SH-SY5Y (cell line): ENCODE data around the gene ITIH1.

ENCODE experiments used
- GATA2 ChIP-seq: IDR thresholded peaks from 2 replicates; pipeline ENCODE4 v1.6.1; 2011; ENCODE audit warnings: mild to moderate bottlenecking, low read depth, low read length
- GATA3 ChIP-seq: IDR thresholded peaks from 2 replicates; pipeline ENCODE4 v1.6.1; 2011; ENCODE audit warnings: low read depth, mild to moderate bottlenecking, low read length, moderate library complexity

ITIH1 gene

GRCh38 chr3:52810923-52811322, 33.5 kb downstream of the ITIH1 start:
- TF ChIP-seq GATA3 = no peak
- no peak for TF ChIP-seq GATA2

GRCh38 chr3:52811452-52812011, 34.1 kb downstream of the ITIH1 start:
- TF ChIP-seq GATA2 (no peak), GATA3 (no peak)

- TF ChIP-seq GATA3 = no peak
- no peak for TF ChIP-seq GATA2
Observed at GRCh38 chr3:52813810-52814209, 36.4 kb downstream of the ITIH1 start.

GRCh38 chr3:52816199-52816598, 38.8 kb downstream of the ITIH1 start:
- TF ChIP-seq GATA2 = no peak
- no peak for TF ChIP-seq GATA3

GRCh38 chr3:52816654-52817053, 39.3 kb downstream of the ITIH1 start:
- TF ChIP-seq GATA2 = no peak
- no peak for TF ChIP-seq GATA3

GRCh38 chr3:52817221-52817620, 39.8 kb downstream of the ITIH1 start:
- TF ChIP-seq GATA3 = no peak
- no peak for TF ChIP-seq GATA2

- TF ChIP-seq GATA3 (no peak), GATA2 (no peak)
Observed at GRCh38 chr3:52817860-52818259, 40.5 kb downstream of the ITIH1 start.

GRCh38 chr3:52819936-52820335, 42.5 kb downstream of the ITIH1 start:
- TF ChIP-seq GATA3 (no peak), GATA2 (no peak)

GRCh38 chr3:52820736-52821135, 43.3 kb downstream of the ITIH1 start:
- no peak for TF ChIP-seq GATA2
- TF ChIP-seq GATA3 = no peak

- TF ChIP-seq GATA2 (no peak), GATA3 (no peak)
Observed at GRCh38 chr3:52822363-52822762, 45.0 kb downstream of the ITIH1 start.

GRCh38 chr3:52824037-52824436, 46.6 kb downstream of the ITIH1 start:
- TF ChIP-seq GATA2 (no peak), GATA3 (no peak)

GRCh38 chr3:52827441-52827840, 50.0 kb downstream of the ITIH1 start:
- TF ChIP-seq GATA3 = no peak
- no peak for TF ChIP-seq GATA2

GRCh38 chr3:52827866-52828376, 50.5 kb downstream of the ITIH1 start:
- TF ChIP-seq GATA3 (no peak), GATA2 (no peak)

GRCh38 chr3:52829482-52829881, 52.1 kb downstream of the ITIH1 start:
- no peak for TF ChIP-seq GATA3
- TF ChIP-seq GATA2 = no peak

- TF ChIP-seq GATA3 (no peak), GATA2 (no peak)
Observed at GRCh38 chr3:52829906-52830463, 52.6 kb downstream of the ITIH1 start.

- TF ChIP-seq GATA3 (no peak), GATA2 (no peak)
Observed at GRCh38 chr3:52830535-52831258, 53.3 kb downstream of the ITIH1 start, which contains the start of gene ITIH4. ITIH4 (minus strand) TSS chr3:52830672; CDS start chr3:52830642, 30 bp downstream.
